NCI-H1105 (cell line): ENCODE results near the gene CLOCK.
"Not testable (repeated sequence)": the region's sequence is repeated elsewhere in the genome, so short reads cannot be mapped to it uniquely, and the experiment has no call there.

ENCODE experiments used
- DNase-seq: peaks from one replicate; lab custom pipeline; 2025; lab: John Stamatoyannopoulos, UW

The CLOCK gene

GRCh38 chr4:55546756-55547465 lies at the start of gene CLOCK:
CLOCK (minus strand) TSS chr4:55546909; CDS start chr4:55482785, 64,124 bp downstream.
- peak; percentile 74 for DNase-seq

DNA sequence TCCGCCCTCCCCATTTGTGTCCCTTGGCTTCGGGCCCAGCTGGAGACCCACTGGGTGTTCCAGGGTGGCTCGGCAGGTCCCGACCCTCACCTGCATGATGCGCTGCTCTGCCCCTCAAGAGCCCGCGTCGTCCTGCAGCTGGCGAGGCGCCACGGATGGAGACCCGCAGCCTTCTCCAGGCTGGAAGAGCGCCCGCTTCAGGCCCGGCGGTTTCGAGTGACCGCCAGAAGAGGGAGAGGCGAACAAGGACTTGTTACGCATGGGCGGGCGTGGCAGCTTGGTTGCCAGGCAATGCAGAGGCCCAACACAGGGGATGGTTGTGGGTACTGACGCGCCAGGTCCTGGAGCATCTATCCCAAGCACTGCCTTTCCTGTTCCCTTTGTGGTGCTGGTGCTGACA lies 45.3 kb upstream of the CLOCK start, which contains the start of gene PDCL2:
PDCL2 (minus strand) TSS at position 232 of the 400 bp plus-strand sequence; CDS start at position 96, 136 bp downstream.
- no peak for DNase-seq

GRCh38 chr4:55588160-55588559 lies 41.5 kb upstream of the CLOCK start:
- no peak for DNase-seq

GRCh38 chr4:55582773-55583172 lies 36.1 kb upstream of the CLOCK start:
- DNase-seq: not testable (repeated sequence)

DNA sequence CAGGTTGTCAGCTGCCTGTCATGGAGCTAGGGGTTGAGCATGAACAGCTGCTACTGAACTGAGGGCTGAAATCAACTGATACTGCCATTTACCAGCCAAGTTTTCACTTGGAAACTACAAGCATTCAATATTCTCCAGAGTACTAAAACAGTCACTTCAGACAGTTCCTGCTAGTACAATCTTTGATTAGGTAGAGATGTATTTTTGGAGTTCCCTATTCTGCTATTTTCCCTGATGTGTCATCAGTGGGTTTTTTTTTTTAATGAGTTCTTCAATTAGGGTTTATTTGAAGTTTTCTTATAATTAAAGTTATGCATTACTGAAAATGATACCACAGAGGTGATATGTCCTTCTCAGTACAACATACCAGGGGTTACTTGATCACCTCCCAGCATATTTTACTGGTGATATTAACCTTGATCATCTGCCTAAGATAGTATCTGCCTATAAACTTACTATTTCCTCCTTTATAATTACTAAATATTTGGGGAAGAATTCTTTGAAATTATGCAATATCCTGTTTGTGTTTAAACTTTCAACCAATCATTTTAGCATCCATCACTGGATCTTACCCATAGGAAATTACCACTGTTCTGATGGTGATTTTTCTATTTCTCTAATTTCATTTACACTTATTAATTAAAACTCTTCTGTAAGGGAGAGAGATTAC lies 31.8 kb upstream of the CLOCK start:
- DNase-seq: no peak

DNA sequence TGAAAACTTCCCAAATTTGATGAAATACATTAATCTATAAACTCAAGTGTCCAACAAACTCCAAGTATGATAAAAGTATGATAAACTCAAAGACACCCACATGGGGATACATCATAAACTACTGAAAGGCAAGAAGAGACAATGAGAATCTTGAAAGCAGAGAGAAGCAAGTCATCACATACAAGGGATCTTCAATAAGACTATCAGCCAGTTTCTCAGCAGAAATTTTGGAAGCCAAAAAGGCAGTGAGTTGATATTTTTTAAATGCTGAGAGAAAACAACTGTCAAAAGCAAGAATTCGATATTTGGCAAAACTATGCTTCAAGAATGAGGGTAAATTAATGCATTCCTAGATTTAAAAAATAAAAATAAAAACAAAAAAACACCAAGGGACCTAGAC lies 28.8 kb upstream of the CLOCK start:
- no peak for DNase-seq

DNA sequence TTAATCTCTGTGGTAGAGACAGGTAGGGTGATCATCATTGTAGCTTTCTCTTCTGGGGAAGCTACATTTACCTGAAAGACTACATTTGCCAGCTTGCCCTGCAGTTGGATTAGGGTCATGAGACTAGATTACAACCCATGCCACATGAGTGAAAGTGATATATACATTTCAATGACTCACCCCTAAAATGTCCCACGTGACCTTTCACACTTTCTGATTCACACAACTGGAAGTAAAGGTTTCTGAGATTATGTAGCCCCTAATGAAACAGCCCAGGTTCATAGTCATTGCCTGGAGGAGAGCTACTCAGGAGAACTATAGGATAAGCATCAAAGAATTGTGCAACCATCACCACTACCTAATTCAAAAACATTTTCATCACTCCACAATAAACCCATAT lies 27.5 kb upstream of the CLOCK start:
- no peak for DNase-seq

- DNase-seq: no peak
Measured at GRCh38 chr4:55571806-55572205, 25.1 kb upstream of the CLOCK start.

GRCh38 chr4:55568905-55569504 lies 22.3 kb upstream of the CLOCK start:
- no peak for DNase-seq

GRCh38 chr4:55561889-55562288 lies 15.2 kb upstream of the CLOCK start:
- DNase-seq: no peak

DNA sequence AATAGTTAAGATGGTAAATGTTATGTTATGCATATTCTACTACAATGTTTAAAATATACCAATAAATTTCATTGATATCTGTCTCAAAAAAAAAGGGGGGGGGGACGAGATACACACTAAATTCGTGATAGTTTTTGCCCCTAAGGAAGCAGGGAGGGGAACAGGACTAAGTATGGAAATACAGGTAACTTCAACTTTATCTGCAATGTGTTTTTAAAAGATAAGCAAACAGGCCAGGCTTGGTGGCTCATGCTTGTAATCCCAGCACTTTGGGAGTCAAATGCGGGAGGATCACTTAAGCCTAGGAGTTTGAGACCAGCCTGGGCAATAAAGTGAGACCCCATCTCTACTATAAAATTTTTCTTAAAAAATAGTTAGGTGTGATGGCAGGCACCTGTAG lies 13.4 kb upstream of the CLOCK start:
- DNase-seq: no peak

DNA sequence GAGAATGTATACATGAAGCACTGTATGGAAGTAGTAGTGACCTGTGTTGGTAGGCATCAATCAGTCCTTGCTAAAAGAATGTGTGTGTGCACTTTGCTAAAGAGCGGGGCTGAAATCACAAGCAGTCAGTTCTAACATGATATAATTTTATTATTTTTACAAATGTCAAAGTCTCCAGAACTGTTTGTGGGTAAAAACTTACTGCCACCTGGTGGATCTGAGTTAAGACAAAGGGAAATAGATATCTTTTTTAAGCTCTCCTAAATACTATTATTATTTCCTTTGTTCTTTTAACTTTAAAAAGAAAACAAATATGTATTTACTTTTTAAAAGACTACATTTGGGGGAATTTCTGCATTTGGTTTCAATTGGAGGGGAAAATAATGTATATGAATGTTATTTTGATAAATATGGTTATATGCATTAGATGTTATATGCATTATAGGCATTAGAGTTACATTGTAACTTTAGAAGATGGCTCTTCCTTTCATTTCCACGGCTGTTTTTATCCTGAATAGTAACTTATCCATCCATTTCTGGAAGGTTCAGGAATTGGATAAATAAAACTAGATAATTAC lies 7.8 kb upstream of the CLOCK start:
- no peak for DNase-seq

DNA sequence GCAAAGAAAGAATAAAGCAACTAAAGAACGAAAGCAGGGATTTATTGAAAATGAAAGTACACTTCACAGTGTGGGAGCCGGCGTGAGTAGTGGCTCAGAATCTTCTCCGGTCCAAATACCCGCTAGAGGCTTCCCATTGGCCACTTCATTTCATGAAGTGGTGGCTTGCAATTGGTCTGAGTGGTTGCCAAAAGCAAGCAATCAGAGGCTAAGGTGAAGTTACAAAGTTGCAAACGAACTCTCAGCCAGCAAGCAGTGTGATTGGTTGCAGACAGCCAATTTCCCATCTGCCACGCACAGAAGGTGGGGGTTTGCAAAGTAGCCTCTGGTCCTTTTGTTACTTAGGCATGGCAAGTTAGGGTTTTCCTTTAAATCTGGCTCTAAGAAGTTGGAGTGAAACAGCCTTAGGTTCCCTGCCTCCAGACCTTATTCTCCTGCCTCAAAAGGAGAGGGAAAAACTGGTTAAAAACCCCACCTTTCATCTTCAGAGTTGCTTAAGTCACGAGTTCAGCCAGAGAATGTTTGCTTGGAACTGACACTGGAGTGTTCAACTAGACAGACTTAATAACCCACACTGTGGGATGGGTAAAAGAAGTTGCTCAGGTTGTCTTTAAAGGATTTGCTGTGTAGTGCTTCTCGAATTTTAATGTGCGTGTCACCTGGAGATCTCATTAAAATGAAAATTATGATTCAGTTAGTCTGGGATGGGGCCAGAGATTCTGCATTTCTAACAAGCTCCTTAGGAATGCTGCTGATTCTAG lies 6.9 kb upstream of the CLOCK start:
- DNase-seq: no peak

GRCh38 chr4:55551964-55552363 lies 5.3 kb upstream of the CLOCK start:
- not testable (repeated sequence) for DNase-seq

GRCh38 chr4:55549888-55550287 lies 3.2 kb upstream of the CLOCK start:
- DNase-seq: no peak

- no peak for DNase-seq
Measured at GRCh38 chr4:55547918-55548317, 1.2 kb upstream of the CLOCK start.

- no peak for DNase-seq
Measured at GRCh38 chr4:55547466-55547770, 709 bp upstream of the CLOCK start.

DNA sequence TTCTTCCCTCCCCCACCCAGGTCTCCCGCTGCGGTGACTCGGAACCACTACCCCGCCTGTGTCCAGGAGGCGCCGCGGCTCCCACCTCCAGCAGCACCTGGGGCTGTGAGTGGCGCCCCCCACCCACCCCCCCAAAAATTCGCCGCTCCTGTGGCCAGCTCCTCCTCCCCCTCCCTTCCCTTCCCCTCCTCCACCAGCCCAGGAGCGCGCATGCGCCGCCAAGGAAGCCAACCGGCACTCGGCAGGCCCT lies 278 bp downstream of the CLOCK start:
- DNase-seq: peak; percentile 60

GRCh38 chr4:55545641-55546505 lies 836 bp downstream of the CLOCK start:
- DNase-seq: peak; percentile 50

DNA sequence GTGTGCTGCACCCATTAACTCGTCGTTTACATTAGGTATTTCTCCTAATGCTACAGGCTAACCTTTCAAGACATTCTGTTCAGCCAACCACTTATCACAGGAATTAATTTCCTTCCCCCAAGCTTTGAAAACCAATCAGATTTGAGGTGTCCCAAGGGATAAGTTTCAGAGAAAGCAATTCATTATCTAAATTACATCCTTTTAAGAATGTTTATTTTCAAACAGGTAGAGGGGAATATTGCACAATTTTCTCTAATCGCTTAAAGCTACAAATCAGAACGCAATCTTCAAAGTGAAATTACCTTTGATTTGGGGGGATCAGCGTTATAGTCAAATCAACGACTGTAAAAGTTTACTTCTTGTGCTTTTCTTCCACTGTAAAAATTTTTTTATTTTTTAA lies 1.6 kb downstream of the CLOCK start:
- DNase-seq: no peak

GRCh38 chr4:55543858-55544257 lies 2.9 kb downstream of the CLOCK start:
- no peak for DNase-seq

DNA sequence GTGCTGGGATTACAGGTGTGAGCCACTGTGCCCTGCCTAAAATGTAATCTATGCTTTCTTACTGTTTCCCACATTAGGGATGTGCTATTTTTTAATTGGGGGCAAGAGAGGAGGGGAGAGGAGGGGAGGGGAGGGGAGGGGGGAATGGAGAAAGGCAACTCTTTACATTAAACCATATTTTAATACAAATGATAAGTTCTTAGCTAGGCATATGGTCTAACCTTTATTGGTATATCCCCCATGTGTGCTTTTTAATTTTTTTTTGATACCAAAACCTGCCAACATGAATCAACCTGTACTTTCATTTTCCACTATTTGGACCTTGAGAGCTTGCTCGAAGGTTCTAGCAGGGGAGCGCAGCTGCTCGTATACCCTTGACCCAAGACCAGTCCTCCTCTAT lies 6.4 kb downstream of the CLOCK start:
- DNase-seq: no peak
